ENCODE data around the gene CARD8.
"Not testable (repeated sequence)": the region's sequence is repeated elsewhere in the genome, so short reads cannot be mapped to it uniquely, and the experiment has no call there.

Gene CARD8

DNA sequence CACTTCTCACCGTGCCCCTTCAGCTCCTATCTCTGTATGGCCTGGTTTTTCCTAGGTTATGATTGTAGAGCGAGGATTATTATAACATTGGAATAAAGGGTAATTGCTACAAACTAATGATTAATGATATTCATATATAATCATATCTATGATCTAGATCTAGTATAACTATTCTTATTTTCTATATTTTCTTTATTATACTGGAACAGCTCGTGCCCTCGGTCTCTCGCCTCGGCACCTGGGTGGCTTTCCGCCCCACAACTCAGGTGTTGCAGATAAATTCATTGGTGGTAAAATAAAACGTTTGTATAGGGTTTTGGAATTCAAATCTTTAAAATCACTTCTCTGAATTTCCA, 4.6 kb upstream of the CARD8 start:
- DNase-seq, result not testable (repeated sequence)

DNA sequence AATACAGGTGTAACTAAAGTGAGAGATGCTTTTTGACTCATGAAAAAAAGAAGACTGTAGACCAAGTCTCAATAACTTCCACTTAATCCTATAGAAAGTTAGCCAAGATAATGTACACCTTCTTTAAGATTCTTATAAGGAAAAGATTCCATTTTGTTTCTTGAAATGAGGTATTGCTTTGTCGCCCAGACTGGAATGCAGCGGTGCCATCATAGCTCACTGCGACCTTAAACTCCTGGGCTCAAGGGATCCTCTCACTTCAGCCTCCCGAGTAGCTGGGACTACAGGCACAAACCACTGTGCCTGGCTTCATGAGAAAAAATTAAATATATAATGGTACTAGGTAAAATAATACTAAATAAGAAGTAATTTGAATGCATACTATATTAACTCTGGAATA, 3.3 kb upstream of the CARD8 start:
- DNase-seq, result not testable (repeated sequence)

DNA sequence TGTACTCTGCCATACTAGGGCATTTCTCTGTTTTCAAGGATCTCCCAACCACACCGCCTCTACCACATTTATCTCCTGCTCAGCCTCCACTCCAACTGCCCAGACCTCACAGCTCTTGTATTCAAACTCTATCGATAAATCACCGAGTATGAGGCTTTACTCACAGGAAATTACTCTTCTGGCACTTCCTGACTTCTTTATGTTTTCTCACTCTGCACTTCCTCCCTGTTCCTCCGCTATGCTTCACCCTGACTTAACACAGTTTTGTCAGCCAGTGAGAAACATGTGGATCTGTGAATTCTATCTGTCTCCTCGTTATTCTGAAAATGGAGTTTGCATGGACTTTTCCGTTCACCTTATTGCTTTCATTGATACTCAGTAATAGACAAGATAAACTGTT, 2.6 kb upstream of the CARD8 start:
- DNase-seq, result no peak

DNA sequence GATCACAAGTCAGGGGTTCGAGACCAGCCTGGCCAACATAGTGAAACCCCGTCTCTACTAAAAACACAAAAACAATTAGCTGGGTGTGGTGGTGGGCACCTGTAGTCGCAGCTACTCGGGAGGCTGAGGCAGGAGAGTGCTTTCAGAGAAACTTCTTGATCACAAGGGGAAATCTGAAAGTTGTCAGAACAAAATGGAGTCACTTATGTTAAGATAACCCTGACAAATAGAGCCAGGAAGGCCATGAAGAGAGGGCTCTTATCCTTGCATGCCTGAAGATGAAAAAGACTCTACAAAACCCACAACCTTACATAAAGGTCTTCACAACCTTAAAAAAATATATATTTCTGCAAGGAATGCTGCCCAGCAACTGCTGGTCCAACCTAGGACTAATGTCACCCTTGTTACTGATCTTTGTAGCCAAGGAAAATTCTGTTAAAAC, 1.2 kb downstream of the CARD8 start:
- DNase-seq, result no peak

DNA sequence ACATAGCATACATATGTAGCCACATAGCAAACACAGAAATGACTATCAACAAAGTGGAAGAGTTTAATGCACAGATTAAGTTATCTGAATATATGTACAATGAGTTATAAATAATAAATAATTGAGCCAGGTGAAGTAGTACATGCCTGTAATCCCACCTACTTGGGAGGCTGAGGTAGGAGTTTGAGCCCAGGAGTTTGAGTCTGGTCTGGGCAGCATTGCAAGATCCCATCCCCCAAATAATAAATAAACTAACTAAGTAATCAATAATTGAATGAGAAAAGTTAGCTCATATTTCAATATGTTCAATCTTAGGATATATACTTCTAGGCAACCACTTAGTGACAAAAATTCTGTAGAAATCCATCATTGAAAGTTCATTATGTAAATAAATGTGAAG, 1.7 kb downstream of the CARD8 start:
- DNase-seq, result no peak

DNA sequence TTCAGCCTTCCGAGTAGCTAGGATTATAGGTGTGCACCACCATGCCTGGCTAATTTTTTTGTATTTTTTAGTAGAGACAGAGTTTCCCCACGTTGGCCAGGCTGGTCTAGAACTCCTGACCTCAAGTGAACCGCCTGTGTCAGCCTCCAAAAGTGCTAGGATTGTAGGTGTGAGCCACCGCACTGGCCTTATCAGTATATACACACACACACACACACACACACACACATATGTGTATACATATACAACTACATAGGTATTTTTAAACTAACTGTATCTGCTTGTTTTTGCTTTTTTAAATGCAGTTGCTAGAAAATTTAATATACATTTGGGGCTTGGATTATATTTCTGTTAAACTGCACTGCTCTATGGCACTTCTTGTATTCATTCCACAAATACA, 3.1 kb downstream of the CARD8 start:
- DNase-seq, result no peak

DNA sequence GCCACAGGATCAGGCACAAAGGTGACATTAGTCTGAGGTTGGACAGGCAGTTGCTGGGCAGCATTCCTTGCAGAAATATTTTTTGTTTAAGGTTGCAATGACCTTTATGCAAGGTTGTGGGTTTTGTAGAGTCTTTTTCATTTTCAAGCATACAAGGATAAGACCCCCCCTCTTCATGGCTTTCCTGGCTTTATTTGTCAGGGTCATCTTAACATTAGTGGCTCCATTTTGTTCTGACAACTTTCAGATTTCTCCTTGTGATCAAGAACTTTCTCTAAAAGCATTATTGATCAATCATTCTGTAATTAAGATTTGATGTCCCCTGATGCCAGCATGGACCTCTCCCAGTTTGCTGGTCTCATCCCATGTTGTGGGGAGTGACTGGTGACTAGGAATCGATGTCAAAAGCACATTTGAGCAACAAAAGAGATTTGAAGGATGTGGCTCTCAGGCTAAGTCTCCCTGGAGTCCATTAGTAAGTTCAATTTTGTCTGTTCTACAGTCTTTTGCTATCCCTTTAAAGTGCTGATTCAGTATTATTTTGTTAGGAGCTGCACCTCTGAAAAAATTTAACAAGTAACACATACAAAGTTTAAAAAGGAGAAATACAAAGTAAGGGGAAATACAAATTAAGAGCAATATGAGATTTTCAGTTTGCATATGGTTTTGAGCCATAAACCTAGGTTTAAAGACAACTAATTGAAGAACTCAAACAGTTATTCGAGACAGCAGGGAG, 5.3 kb downstream of the CARD8 start:
- no peak for DNase-seq

DNA sequence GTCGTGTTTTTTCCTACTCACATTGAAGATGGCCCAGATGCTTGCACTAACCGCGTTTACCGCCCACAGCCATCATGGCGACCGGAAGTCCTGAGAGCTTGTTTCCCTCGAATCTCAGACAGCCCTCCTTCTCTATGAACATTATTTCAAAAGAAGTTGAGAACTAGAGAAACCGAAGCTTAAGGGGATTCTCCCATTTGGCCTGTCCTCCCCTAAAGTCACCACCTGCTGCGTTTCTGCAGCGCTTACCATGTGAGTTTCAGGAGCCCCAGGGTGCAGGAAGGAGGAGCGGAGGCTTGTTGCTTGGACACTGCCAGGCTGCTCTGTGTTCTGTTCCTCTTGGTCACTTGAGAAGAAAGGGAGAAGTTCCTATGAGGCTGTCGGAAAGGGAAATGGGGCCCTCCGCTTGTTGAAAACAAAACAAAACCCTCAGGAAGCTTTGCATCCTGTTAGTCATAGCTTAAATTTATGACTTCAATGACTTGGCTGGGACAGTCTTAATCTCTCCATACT, 6.2 kb downstream of the CARD8 start:
- DNase-seq, result peak in 11 of 58 donors; percentile 1 to 26 (median 5)

DNA sequence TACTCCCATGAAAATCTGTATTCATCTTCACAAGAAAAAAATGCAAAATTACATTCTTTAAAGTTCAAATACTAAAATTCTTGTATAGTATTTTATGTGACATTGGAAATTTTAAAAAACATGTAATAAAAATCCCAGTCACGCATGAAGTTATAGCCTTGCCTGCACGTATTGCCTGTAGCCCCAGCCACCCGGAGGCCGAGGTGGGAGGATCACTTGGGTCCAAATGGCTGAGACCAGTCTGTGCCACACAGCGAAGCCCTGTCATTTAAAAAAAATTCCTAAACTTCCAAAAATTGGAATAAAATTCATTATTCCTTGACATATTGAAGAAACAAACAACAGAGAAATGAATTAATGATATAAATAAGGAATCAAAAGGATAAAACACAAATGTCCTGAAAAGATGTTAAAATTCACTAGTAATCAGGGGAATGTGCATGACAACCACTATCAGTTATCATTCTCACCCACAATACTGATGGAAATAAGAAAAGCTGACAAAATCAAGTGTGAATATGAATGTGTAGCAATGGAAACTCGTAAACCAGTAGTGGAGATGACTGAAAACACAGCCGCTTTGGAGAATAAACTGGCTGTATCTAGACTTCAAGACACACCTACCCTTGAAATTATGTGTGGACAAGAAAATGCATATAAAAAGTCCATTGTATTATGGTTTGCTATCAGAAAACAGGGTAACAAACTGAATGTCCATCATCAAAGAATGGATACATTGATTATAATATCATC, 7.5 kb downstream of the CARD8 start:
- no peak for DNase-seq

DNA sequence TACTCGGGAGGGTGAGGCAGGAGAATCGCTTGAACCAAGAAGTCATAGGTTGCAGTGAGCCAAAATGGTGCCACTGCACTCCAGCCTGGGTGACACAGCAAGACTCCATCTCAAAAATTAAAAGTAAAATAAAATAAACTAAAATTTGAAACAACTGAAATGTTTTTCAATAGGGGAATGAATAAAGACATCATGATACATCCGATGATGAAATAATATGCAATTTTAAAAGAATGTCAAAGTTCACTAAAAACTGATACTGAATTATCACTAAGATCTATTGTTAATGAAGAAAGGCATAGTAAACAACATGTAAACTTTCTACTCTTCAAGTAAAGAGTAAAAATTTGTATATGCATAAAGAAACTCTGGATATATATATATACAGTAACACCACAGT, 8.5 kb downstream of the CARD8 start:
- DNase-seq, result no peak

DNA sequence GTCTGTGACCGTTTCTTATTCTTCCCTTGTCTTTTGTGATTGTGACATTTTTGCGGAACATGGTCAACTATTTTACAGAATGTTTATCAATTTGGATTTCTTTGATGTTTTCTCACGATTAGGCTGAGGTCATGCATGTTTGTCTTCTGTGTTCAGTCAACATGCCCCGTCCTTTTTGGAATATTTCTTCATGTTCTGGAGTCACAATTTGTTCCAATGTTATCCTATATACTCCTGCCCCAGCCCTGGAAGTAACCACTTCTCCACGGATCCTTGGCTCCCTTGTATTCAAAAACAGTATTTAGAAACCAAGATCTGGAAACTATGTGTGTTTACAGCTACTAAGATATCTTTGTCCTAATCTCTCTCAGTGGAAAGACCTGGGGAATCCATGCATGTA, 9.6 kb downstream of the CARD8 start:
- DNase-seq, result no peak

DNA sequence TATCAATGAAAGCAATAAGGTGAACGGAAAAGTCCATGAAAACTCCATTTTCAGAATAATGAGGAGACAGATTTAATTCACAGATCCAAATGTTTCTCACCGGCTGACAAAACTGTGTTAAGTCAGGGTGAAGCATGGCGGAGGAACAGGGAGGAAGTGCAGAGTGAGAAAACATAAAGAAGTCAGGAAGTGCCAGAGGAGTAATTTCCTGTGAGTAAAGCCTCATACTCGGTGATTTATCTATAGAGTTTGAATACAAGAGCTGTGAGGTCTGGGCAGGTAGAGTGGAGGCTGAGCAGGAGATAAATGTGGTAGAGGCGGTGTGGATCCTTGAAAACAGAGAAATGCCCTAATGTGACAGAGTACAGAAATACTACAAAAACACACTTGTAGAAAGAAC, 11.4 kb downstream of the CARD8 start:
- no peak for DNase-seq

DNA sequence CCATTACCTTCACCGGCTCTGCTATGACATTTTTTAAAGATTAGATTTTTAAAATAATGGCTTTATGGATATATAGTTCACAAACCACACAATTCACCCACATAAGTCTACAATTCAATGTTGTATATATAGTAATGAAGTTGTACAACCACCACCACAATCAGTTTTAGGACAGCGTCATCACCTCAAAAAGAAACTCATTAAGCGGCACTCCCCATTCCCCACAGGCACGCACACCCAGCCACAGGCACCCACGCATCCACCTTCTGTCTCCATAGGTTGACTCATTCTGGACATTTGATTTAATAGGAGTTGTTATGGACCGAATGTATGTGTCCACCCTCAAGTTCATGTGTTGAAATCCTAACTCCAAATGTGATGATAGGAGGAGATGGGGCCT, 13.9 kb downstream of the CARD8 start:
- DNase-seq, result not testable (repeated sequence)

DNA sequence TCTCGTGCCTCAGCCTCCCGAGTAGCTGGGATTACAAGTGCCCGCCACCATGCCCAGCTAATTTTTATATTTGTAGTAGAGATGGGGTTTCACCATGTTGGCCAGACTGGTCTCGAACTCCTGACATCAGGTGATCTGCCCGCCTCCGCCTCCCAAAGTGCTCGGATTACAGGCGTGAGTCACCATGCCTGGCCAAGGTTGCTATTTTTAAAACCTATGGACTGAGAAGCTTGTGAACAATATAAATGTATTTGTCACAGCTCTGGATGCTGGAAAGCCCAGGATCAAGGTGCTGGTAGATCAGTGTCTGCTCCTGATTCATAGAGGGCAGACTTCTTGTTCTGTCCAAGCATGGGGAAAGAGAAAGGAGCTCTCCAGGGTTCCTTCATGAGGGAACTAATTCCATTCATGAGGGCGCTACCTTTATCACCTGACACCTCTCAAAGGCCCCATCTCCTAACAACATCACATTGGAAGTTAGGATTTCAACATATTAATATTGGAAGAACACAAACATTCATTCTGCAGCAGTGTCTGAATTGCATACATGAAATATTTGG, 16.1 kb downstream of the CARD8 start:
- DNase-seq, result no peak

DNA sequence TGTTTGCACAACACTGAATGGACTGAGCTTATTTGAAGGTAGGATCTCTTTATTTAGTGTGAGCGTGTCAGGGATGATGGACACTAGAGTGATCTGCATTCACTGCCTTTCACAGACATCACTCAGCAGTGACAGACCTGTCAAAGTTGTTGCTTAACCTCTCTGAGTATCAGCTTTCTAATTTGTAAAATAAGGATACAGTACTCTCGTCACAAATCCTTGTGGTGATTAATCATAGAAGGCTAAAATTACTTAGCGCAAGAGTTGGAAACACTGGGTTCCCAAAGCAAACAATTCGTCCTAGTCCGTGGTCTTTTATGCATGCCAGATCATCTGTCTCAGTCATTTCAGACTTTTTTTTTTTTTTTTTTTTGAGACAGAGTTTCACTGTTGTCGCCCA, 16.6 kb downstream of the CARD8 start:
- DNase-seq, result no peak

DNA sequence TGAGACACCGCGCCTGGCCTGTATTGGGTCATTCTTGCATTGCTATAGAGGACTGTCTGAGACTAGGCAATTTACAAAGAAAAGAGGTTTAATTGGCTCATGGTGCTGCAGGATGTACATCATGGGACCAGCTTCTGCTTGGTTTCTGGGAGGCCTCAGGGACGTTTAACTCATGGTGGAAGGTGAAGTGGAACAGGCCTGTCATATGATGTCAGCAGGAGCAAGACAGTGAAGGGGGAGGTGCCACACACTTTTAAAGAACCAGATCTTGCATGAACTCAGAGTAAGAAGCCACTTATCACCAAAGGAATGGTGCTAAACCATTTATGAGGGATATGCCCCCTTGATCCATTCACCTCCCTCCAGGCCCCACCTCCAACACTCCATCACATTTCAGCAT, 18.7 kb downstream of the CARD8 start:
- DNase-seq, result no peak

DNA sequence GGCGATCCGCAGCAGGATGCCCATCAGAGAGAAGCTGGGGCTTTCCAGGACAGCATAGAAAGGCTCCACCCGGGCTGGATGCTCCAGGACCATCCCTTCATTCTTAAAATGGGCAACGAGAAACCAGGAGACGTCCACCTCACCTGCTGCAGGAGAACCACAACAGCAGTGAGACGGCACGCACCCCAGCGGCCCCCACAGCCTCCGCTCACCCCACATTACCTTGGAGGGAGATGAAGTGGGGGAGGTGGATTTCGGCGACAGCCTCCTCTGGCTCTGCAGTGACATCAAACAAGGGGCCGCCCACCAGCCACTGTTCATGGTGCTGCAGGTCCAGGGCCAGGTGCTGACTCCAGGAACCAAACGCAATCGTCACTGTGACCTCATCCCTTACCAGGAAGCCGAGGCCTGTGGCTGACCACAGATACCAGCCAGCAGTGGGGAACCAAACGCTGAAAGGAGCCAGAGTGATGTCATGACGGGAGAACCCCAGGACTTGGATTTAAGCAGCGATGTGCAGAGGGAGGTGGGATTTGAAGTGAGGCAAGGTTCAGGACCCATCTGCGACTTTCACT, 25.1 kb downstream of the CARD8 start:
- DNase-seq, result no peak

DNA sequence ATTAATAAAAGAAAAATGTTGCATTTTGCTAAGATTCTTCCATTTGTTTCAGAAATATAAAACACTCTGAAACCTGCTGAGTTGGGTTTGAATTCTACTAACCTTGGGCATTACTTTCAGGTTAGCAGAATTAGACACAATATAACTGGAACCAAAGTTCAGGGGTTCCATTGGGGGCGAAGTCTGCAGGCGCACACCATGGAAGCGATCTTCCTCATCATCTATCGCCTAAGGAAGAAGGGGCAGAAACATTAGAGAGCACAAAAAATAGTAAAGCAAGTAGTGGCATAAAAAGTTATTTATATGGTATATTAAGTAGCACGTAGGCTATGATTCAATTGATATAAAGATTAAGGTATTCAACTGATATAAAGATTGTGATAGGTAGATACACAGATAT, 34.1 kb downstream of the CARD8 start:
- no peak for DNase-seq

DNA sequence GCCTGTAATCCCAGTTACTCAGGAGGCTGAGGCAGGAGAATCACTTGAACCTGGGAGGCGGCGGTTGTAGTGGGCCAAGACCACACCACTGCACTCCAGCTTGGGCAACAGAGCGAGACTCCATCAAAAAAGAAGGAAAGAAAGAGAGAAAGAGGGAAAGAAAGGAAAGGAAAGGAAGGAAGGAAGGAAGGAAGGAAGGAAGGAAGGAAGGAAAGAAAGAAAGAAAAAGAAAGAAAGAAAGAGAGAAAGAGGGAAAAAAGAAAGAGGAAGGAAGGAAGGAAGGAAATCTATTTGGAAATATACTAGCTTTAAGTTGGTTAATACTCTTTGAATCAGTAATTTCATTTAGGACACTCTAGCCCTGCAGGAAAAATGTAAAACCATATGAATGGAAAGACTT, 34.9 kb downstream of the CARD8 start:
- DNase-seq, result not testable (repeated sequence)

DNA sequence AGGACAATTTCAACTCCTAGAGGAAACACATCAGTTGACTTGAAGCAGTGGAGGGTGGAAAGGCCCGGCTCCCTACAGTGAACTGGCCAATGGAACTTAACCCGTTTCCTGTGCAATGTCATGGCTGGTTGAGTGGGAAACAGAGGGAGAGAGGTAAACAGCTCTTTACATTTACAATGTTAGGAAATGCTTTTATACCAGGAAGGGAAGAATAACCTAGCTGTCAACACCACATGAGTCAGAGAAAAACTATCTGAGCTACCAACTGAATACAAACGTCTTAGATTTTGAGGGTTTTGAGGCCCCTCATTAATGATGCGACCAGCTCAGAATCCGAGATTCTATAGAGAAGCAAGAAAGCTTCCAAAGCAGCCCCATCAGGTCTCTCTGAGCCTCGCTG, 36.7 kb downstream of the CARD8 start:
- DNase-seq, result no peak

DNA sequence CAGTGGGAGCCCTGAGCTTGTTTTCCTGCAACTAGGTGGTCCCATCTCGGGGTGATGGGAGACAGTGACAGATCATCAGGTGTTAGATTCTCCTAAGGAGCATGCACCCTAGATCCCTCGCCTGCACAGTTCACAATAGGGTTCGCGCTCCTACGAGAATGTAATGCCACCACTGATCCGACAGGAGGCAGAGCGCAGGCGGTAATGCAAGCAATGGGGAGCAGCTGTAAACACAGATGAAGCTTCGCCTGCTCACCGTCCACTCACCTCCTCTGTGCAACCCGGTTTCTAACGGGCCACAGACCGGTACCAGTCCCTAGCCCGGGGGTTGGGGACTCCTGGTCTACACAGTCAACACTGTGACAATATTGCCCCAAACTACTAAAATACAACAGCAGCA, 38.8 kb downstream of the CARD8 start:
- DNase-seq, result no peak

DNA sequence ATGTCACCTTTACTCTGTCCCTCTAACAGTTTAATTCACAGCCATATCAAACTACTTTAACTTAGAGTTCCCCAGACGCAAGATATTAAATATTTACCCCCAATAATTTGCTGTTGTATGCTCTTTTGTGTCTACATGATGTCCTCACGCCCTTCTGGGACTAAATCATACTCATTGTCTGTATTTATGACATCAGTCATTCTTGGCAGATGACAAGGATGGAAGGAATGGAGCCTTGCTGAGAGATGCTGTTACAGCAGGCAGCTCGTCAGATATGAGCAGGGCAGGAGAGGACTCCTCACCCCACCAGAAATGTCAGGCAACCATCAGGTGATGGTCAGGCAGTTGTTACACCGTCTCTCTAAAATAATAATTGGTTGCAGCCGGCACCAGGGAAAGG, 41.8 kb downstream of the CARD8 start:
- DNase-seq, result no peak
